Smooth muscle cell (in vitro differentiated cells): ENCODE data around the gene DOCK1. TPM values are rescaled to one million over a fixed set of nuclear protein-coding genes. Genes with fewer than 3 reads are reported as not detected.

Source experiments
- DNase-seq: peaks from one replicate; lab custom pipeline; 2025; ENCODE audit not compliant: unreplicated experiment; lab: John Stamatoyannopoulos, UW
- H2AFZ ChIP-seq: fragments of 200-600 bp; sonication (generic); 2 replicates; pipeline ENCODE4 v1.6.0; 2016; ENCODE audit warnings: antibody characterized with exemption, low read depth, mild to moderate bottlenecking
- H3F3A ChIP-seq: fragments of 200-600 bp; sonication (generic); 2 replicates; pipeline ENCODE4 v1.6.0; 2017; ENCODE audit warnings: antibody characterized with exemption, low read depth
- H3K27ac ChIP-seq: fragments of 200-600 bp; sonication (generic); 2 replicates; pipeline ENCODE4 v1.5.1; 2016; ENCODE audit warnings: low read depth, mild to moderate bottlenecking
- H3K27me3 ChIP-seq: fragments of 200-600 bp; sonication (generic); 2 replicates; pipeline ENCODE4 v1.6.1; 2016; ENCODE audit warnings: low read depth, mild to moderate bottlenecking
- H3K36me3 ChIP-seq: fragments of 200-600 bp; sonication (generic); 2 replicates; pipeline ENCODE4 v1.5.1; 2016; ENCODE audit warnings: low read depth
- H3K4me1 ChIP-seq: fragments of 200-600 bp; sonication (generic); 2 replicates; pipeline ENCODE4 v1.5.1; 2016; ENCODE audit warnings: low read depth
- H3K4me2 ChIP-seq: fragments of 200-600 bp; sonication (generic); 2 replicates; pipeline ENCODE4 v1.6.0; 2016; ENCODE audit warnings: mild to moderate bottlenecking
- H3K4me3 ChIP-seq: fragments of 200-600 bp; sonication (generic); 2 replicates; pipeline ENCODE4 v1.5.1; 2016; ENCODE audit warnings: mild to moderate bottlenecking
- H3K79me2 ChIP-seq: fragments of 200-600 bp; sonication (generic); 2 replicates; pipeline ENCODE4 v1.6.0; 2016; ENCODE audit warnings: low read depth, mild to moderate bottlenecking
- H3K9ac ChIP-seq: fragments of 200-600 bp; sonication (generic); 2 replicates; pipeline ENCODE4 v1.6.0; 2016; ENCODE audit warnings: low read depth
- H3K9me3 ChIP-seq: fragments of 200-600 bp; sonication (generic); replicated peaks from 2 replicates; pipeline ENCODE4 v1.5.1; 2016; ENCODE audit warnings: low read depth
- H4K20me1 ChIP-seq: fragments of 200-600 bp; sonication (generic); 2 replicates; pipeline ENCODE4 v1.6.0; 2016; ENCODE audit warnings: low read depth
- WGBS: methylation state at CpG from one replicate; pipeline ENCODE4 v1.1.7; 2016; ENCODE audit warnings: low lambda C conversion rate; 5-methylcytosine and 5-hydroxymethylcytosine counted together
- polyA plus RNA-seq: library from polyadenylated mRNA; unstranded; fragments of >200 nt; fragmentation: Nextera tagmentation; extraction: Ambion mirVana; gene quantifications from 2 replicates; pipeline ENCODE4 v1.2.1, GENCODE V29; 2016
- total RNA-seq: library from RNA; depleted of rRNA; stranded (reverse); fragments of >200 nt; gene quantifications from 2 replicates; pipeline ENCODE4 v1.2.3, GENCODE V29; 2014
- TF ChIP-seq, protein P1 (sequence below): fragments of 200-600 bp; sonication (generic); IDR thresholded peaks from 2 replicates; pipeline ENCODE4 v1.5.1; 2017; ENCODE audit warnings: borderline replicate concordance, mild to moderate bottlenecking, antibody characterized with exemption; ENCODE audit not compliant: insufficient read depth, poor library complexity, severe bottlenecking

The DOCK1 gene
- total and polyA plus RNA-seq, 2 experiments from 2014 or later, result 18.4 to 37.1 TPM

DNA sequence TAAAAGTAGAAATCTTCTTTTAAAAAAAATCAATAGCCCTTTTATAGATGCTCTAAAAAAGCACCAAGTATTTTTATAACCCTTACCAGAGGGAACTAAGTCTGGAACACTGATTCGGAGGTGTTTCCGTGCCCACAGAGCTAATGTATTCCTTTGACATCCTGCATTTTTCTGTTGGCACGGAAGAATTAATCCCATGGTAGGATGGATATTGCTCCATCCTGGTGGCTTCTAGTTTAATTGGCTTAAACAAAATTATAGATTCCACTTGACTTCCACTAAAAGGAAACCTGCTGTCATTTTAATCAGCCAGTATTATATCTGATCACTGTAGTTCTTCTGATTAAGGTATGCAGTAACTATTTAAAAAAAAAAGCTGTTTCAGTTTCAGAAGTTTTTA lies 479.8 kb downstream of the DOCK1 start:
- TF ChIP-seq, protein P1, sequence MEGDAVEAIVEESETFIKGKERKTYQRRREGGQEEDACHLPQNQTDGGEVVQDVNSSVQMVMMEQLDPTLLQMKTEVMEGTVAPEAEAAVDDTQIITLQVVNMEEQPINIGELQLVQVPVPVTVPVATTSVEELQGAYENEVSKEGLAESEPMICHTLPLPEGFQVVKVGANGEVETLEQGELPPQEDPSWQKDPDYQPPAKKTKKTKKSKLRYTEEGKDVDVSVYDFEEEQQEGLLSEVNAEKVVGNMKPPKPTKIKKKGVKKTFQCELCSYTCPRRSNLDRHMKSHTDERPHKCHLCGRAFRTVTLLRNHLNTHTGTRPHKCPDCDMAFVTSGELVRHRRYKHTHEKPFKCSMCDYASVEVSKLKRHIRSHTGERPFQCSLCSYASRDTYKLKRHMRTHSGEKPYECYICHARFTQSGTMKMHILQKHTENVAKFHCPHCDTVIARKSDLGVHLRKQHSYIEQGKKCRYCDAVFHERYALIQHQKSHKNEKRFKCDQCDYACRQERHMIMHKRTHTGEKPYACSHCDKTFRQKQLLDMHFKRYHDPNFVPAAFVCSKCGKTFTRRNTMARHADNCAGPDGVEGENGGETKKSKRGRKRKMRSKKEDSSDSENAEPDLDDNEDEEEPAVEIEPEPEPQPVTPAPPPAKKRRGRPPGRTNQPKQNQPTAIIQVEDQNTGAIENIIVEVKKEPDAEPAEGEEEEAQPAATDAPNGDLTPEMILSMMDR, result no peak
- Histone ChIP-seq H3K9ac (no peak overlapping the region), H3K4me2 (no peak overlapping the region), H3K27me3 (no peaks in the 10 kb centered on the region), H2AFZ (no peak overlapping the region), H3K27ac (no peak overlapping the region), H3K4me3 (no peak overlapping the region), H3K36me3 (peaks cover 8% of the 10 kb centered on the region), H4K20me1 (no peaks in the 10 kb centered on the region), H3K79me2 (no peaks in the 10 kb centered on the region), H3F3A (no peaks in the 10 kb centered on the region), H3K4me1 (no peaks in the 10 kb centered on the region), H3K9me3 (no peaks in the 10 kb centered on the region)
- DNase-seq, result no peak
- WGBS, result 95% methylated on average over 3 of the region's 3 CpGs

GRCh38 chr10:127386606-127387327 lies 481.5 kb downstream of the DOCK1 start:
- DNase-seq, result no peak
- Histone ChIP-seq H3K9ac (no peak overlapping the region), H3K4me2 (no peak overlapping the region), H3K4me1 (no peaks in the 10 kb centered on the region), H3K79me2 (no peaks in the 10 kb centered on the region), H3K27me3 (no peaks in the 10 kb centered on the region), H3K9me3 (no peaks in the 10 kb centered on the region), H4K20me1 (no peaks in the 10 kb centered on the region), H2AFZ (no peak overlapping the region), H3K4me3 (no peak overlapping the region), H3K36me3 (no peaks in the 10 kb centered on the region), H3K27ac (no peak overlapping the region), H3F3A (no peaks in the 10 kb centered on the region)
- WGBS, result 75% methylated on average over 17 of the region's 17 CpGs
- TF ChIP-seq, protein P1, result no peak

DNA sequence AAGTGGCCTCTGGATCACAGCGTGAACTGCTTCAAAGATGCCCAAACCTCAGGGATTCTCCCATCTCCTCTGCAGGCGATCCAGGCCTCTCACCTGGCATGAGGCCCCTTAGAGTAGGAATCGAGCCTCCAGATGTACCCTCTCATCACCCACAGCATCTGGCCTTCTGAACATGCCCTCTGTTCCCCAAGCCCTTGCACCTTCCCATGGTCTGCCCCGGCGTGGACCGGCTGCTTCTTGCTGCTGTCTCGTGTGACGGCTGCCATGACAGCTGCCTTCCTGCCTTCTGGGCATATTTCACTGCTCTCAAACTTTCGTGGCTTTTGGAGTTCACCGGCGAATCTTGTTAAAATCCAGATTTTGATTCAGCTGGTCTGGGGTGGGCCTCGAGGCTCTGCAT lies 486.6 kb downstream of the DOCK1 start:
- TF ChIP-seq, protein P1, result no peak
- H3K27ac ChIP-seq, result no peak overlapping the region

More for the DNA sequence above, 486.6 kb downstream of the DOCK1 start:
- H3K27me3 ChIP-seq, result no peaks in the 10 kb centered on the region
- no peak overlapping the region for H3K9ac ChIP-seq
- H4K20me1 ChIP-seq, result no peaks in the 10 kb centered on the region
- H2AFZ ChIP-seq, result no peak overlapping the region
- no peak overlapping the region for H3K4me2 ChIP-seq
- no peaks in the 10 kb centered on the region for H3F3A ChIP-seq
- DNase-seq, result no peak
- no peaks in the 10 kb centered on the region for H3K79me2 ChIP-seq
- 75% methylated on average over 12 of the region's 12 CpGs for WGBS
- H3K36me3 ChIP-seq, result no peaks in the 10 kb centered on the region
- no peaks in the 10 kb centered on the region for H3K9me3 ChIP-seq
- no peaks in the 10 kb centered on the region for H3K4me1 ChIP-seq
- H3K4me3 ChIP-seq, result no peak overlapping the region
